Fibroblast of peridontal ligament (primary cell): ENCODE results near the gene GSDME.

Experiments used
- DNase-seq: peaks from one replicate; pipeline ENCODE4 v3.0.0-alpha.2; 2010; ENCODE audit errors: extremely low read depth

Gene GSDME

DNA sequence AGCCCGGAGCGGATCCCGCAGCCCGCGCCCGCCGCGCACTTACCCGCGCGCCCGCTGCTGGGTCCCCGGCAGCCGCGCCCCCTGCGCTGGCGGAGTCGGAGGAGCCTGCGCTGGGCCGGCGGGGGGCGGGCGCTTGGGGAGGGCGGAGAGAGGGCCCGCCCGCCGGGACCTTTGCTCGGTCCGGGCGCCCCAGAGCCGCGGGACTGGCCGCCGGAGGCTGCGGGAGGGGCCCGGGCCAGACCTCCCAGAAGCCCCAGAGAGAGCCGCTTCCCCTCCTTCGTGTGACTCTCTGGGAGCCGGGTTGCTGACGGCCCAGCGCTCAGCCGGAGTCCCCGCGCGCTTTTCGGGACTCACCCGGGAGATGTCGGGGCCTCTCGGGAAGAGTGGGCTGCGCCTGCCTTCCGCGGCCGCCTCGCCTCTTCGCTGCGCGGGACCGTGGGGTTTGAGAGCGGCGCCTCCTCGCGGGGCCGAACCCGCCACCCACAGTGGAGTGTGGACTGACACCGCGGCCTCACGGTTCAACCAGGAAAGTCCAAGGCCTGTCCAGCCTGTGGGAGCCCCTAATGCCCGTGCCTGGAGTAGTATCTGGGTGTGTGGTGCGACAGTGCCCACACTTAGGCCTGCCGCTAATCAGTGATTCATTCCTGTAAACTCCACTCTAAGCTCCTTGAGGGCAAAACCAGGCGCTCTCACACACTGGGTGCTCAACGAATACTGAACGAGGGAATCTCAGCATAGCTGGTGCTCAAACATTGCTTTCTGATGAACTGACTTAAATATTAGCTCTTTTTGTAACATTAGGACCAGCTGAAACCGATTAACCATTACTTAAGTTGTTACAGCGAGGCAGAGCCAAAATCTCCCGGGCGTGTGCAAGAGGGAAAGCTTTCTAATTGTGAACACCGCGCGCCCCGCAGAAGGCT lies at the start of gene GSDME:
Gene GSDME, minus strand, starts transcription at position 112 of the 923 bp plus-strand sequence. CDS start 7,690 bp downstream, outside the sequence.
- DNase-seq, result peak; percentile 62

DNA sequence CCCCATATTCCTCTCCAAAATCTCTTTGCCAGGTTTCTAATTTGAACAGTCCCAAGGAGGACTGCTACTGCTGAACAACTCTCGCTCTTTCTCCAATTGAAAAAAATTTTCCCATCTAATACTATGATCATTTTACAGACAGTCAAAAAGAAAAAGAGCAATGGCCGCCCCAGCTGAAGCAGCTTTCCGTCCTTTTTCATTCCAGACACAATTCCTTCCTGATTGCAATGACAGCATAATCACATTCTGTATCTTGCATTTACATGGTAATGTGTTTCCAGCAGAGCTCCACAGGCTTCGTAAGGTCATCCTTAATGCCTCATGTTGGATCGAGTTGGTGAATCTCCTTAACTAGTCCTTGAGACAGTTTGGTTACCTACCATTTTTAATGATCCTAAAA lies 45.0 kb upstream of the GSDME start:
- DNase-seq, result no peak

DNA sequence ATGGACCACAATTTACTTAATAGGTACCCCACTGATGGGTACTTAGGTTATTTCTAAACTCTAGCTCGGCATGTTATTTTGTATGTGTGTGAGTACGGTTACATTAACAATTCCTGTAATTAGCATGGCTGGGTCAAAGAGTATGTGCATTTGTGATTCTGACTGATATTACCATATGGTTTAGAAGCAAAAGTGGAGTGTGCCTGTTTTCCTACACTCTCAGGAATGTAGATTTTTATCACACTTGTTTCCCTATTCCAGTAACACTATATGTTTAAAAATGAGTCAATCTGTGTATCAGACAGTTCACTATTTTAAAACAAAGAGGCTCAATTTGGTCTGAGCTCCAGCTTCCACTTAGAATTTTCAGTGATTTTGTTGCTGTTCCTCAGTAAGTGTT lies 44.6 kb upstream of the GSDME start:
- DNase-seq, result no peak

DNA sequence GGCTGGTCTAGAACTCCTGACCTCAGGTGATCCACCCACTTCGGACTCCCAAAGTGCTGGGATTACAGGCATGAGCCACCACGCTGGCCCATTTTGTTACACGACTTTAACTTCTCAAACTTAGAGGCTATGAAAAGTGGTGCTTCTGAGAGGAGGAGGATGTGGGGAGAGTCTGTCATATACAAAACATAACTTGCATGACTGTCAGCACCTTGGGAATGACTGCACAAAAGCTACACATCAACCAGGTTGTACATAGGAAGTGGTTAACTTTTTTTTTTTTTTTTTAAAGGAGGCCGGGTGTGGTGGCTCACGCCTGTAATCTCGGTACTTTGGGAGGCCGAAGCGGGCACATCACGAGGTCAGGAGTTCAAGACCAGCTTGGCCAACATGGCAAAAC lies 43.4 kb upstream of the GSDME start:
- no peak for DNase-seq

DNA sequence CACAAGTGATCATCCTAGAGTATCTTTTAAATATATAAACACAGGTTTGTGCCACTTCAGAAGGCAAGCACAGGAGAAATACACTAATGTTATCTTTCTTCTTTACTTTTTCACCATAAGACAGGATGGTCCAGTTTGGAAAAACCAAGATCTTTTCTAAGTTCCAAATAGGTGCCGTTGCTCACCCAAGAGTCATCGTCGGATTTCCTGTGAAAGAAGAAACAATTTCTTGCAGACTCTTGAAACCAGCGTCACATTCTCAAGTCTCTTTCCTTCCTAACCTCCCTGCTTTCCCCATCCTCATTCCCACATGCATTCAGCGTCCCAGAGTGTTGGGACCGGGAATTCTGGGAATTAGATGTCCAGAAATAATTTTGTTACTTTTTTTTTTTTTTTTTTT lies 42.8 kb upstream of the GSDME start:
- DNase-seq, result no peak

DNA sequence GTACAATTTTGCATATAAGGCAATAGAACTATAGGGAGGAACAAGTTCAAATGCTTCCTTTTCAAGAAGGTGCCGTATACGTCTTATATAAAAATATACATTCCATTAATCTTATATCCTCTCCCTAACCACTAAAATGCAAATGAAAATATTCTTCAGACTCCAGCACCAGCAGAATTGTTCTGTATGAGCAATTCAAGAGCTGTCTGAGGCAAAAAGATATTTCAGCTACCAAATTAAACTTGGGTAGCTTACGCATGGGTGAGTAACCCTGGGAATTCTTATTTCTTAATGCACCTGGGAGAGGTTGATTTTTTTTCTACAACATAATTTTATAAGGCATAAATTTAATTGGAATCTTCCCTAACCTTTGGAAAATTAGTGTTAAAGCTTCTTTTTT lies 42.2 kb upstream of the GSDME start:
- no peak for DNase-seq

DNA sequence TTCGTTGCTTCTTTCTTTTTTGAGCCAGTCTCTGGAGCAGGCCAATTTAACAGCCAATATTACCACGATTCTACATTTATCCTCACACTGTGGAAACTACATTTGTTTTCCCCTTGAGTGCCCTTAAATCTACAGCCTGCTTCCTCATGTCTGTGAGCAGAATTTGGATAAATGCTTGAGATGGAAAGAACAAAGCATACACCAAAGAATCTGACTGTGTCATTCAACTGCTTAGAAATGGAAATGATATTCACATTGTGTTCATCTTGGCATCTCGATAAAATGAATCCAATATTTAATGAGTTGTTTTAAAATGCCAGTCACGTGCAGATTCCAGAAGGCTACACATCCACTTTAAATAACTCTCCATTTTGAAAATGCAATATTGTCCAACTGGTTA lies 41.0 kb upstream of the GSDME start:
- no peak for DNase-seq

DNA sequence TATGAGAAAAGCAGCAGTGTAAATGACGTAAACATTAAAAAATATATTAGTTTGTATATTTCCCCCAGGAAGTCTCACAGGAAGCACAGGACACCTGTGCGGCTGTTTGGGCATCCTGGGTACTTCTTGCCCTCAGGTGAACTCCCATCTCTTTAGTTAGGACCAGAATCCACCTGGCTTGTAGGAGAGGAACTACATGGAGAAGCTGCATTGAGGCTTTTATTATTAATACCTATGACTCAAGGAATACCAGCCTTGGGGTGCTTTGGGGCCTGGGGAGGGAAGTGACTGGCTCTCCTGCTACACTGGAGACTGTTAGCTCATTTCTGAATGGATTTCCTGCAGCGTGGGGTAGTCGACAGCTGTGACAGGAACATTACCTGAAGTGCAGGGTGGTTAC lies 40.0 kb upstream of the GSDME start:
- DNase-seq, result no peak

DNA sequence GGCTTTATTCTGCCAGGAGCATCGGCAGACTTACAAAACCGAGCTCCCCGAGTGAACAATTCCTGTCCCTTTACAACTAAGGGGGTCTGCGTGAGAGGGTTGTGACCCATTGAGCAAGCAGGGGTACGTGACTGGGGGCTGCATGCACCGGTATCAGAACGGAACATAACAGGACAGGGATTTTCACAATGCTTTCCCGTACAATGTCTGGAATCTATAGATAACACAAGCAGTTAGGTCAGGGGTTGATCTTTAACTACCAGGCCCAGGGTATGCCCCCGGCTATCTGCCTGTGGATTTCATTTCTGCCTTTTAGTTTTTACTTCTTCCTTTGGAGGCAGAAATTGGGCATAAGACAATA lies 38.1 kb upstream of the GSDME start:
- DNase-seq, result no peak

DNA sequence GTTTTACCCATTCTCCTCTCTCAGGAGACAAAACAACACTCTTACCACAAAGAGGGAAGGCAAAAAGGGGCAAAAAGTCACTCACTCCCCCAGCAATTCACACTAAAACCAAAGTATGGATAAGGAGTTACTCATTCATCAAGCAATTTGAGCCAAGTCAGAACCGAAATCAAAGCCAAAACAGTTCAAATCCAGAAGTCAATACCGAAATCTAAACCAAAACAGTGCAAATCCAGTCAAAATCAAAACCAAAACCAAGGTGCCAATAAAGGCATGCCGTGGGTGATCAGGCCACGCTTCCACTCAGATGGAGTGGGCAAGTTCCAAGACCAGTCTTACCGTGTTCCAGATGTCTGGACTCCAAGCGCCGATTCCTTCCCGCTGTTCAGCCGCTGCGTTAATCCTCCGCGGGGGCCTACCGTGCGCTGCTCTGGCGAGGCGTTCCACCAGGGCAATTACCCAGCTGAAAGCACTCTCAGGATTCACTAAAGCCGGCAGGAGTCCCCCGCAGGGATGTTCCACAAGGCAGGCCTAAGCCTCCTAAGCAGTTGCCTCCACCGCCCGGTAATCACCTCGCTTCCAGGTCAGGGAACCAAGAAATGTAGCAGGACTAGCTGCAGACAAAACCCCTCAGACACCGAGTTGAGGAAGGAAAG lies 37.6 kb upstream of the GSDME start:
- peak; percentile 31 for DNase-seq

DNA sequence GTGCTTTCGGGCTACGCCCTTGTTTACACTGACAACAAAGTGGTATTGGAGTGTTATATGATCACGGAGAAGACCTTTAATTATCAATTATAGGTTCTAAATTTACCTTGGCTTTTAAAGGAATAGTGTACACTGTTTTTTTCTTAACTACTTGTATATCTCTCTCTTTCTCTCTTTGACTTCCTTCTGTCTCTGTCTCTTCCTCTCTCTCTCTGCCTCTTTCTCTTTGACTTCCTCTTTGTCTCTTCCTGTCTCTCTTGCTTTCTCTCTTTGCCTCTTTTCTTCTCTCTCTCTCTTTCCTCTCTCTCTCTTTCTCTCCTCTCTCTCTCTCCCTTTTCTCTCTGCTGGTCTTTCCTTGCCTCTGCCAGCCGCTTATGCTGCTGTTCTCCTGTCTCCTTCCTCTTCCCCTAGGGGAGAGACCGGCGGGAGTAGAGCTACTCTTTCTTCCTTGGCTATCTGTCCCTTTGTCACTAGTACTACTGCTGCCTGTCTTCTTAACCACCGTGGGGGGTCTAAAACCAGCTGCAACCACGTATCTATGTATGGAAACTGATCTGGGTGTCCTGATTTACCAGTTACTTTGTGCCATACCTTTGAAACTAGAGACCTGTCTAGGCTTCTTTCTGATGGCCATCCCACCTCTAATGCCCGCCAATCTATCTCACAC lies 36.9 kb upstream of the GSDME start:
- DNase-seq, result peak; percentile 16

DNA sequence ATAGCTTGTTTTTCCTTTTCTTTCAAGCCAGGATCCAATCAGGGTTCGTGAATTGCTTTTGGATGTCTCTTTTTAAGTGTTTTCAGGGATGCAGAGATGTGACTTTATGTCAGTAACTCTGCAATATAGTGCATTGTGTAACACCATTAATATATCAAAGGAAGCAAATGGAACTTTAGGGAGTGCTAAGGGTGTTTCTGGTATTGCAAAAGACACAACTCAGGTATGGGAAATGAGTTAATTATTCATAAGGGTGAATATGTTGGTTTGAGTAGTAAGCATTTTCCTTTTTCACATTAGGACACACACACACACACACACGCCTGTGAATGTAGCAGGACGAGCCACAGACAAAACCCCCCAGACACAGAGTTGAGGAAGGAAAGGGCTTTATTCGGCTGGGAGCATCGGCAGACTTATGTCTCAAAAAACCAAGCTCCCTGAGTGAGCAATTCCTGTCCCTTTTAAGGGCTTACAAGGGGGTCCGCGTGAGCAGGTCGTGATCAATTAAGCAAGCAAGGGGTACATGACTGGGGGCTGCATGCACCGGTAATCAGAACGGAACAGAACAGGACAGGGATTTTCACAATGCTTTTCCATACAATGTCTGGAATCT lies 31.8 kb upstream of the GSDME start:
- no peak for DNase-seq

DNA sequence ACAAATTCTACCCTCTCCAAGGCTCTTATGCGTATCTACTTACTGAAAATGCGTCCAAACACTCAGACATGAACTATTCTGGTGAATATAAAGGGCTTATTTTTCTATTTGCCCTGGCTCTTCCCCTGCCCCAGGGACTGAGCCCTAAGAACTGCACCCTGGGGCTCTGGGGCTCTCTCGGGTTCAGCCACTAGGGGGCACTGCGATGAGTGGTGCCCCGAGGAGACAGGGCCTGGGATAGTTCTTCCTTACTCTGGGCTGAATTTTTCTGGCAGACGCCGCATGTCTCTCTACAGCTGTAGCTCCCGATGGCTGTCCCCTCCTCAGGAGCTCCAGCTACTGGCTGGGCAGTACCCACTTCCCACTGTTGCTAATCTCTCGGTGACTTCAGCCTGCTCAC lies 30.8 kb upstream of the GSDME start:
- DNase-seq, result no peak

DNA sequence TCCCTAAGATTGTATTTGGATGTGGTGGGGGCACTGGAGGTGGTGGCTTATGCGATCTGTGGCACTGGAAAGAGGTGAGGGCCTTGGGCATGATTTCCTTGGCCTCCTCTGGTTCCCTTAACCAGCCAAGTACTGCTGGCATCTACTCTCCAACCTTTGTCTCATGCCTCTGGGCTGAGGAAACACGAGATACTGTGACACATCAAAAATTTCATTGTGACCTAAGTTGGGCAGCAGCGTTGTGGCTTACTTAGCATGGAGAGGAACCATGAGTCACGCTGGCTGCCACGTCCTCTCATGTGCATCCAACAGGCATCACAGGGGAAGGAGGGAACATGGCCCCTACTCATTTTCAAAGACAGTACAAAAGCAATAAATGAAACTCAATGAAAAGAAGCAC lies 29.7 kb upstream of the GSDME start:
- peak; percentile 98 for DNase-seq

DNA sequence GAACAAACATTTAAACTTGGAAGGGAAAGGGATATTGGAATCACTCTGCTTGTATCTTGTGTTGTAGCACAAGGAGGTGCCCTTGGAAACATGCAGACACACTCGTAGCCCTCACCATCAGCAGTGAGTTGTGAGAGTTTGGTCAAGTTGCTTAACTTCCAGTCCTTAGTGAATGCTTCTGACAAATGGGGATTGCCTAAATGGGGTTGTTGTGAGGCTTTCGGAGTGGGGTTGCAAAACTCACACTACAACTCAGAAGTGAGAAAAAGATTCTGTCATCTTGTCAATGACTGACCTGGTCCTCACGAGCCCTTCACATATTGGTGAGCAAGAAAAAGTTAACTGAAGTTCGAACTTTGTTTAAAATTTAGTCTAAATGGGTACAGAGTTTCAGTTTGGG lies 29.0 kb upstream of the GSDME start:
- peak; percentile 20 for DNase-seq

DNA sequence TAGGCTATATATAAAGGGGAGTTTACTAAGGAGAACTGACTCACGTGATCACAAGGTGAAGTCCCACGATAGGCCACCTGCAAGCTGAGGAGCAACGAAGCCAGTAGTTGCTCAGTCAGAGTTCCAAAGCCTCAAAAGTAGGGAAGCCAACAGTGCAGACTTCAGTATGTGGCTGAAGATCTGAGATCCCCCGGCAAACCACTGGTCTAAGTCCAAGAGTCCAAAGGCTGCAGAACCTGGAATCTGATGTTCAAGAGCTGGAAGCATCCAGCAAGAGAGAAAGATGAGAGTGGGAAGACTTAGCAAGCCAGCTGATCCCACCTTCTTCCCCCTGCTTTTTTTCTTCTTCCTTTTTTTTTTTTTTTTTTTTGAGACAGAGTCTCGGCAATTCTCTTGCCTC lies 27.0 kb upstream of the GSDME start:
- DNase-seq, result no peak

DNA sequence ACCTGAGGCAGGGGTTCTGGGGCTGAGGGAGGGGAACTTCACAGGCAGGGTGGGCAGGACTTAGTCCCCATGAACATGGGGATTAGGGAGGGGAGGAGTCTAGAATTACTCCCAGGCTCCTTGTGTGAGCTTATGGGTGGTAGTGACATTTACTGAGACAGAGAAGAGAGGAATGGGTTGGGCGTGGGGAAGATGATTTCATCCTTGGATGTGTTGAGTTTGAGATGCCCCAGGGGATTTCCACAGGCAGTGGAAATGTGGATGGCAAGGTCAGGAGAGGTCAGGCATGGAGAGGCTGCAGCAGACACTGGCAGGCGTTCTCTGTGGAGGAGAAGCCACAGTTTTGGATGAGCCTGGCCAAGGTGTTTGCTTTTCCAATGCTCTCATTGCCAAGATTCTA lies 26.4 kb upstream of the GSDME start:
- DNase-seq, result peak; percentile 24

DNA sequence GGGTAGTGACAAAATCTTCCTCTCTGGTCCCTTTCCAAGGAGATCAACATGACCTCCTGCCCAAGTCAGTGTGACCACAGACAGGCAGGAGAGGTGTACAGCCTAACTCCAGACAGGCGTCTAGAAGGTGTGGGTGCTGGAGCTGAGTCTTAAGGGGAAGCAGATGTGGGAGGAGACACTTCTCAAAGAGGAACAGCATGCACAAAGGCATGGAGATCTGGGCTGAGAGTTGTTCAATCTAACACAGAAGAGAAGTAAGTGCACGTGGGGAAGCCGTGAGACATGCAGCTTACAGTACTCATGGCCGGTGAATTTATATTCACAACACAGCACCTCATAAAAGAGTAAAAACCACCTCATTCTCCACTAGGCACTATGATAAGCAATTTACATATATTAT lies 23.8 kb upstream of the GSDME start:
- DNase-seq, result no peak

DNA sequence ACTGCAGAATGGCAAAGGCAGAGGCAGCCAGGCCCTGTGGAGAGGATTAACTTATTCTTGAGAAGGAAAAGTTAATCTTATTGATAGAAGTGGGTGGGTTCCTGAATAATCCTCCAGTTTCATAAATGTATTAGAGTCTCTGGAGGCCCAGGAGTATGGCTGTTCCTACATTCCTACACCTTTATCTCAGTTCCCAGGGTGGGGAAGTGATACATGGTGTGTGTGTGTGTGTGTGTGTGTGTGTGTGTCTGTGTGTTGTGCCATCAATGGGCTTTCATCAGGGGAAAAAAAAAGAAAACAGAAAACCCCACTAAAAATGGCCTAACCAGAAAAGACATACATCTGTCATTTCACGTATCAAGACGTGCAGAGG lies 22.0 kb upstream of the GSDME start:
- DNase-seq, result no peak

DNA sequence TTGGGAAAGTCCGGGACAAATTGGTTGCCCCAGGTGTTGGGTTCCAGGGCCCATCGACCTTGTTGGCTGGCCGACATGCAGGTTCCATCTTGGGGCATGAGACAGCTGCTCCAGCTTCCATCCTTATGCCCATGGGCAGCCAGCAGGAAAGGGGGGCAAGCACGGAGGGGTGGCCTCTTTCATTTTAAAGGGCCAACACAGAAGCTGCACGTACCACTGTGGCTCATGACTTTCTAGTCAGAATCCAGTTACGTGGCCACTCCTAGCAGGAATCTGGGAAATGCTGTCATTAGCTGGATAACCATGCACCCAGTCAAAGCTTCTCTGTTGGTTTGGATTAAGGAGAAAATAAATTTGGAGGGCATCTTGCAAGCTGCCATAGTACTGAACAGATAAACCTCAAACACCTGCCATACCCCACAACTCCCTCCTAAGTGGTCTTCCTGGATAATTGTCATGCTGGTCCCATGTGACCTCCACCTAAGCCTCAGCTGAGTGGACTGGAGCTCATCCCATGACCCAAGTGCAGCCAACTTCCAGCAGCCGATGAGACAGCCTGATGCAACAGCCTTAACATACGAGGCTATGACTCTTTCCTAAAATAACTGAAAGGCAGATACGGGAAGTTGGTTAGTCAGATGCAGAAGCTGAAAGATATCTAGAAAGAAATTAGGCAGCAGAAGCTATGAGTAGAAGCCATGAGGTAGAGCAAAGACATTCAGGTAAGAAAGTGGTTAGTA lies 21.4 kb upstream of the GSDME start:
- peak; percentile 97 for DNase-seq

DNA sequence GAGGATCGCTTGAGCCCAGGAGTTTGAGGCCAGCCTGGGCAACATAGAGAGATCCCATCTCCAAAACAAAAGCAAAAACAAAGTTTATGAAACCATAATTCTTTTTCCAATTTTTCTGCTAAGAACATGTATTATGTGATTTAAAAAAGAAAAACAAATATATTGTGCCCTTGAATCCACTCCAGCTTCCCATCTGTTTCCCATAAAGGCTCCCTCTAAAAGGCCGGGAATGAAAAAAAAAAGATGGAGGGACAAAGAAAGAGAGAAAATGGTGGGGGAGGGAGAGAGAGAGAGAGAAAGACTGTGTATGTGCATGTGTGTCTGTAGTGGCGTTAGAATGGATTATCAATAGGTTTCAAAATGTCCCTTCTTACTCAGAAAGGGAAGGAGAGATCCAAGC lies 20.5 kb upstream of the GSDME start:
- DNase-seq, result peak; percentile 81

DNA sequence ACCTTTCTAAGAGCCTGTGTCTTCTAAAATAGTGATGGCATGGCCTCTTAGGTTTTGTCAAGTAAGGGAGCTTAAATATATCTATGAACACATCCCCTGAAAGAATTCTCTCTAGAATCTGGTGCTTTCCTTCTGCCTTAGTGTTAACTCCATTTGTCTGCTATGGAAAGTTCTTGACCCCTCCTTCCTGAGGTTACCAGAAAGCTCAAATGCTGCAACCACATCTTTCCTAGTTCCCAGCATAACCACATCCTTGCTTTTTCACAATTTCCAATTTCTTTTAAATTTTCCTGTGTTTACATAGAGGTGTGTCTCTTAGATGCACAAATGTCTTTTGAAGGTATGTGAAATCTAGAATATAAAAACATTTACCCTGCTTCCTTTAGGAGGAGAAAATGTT lies 16.4 kb upstream of the GSDME start:
- DNase-seq, result peak; percentile 24
